HG03103 (cell line): Measurements from ENCODE around the gene HTT.
A peak's percentile ranks its signal among the peaks of the same experiment; 100 is the strongest.

ENCODE experiments used
- ATAC-seq: cut with Tn5 transposase; IDR thresholded peaks from one replicate; pipeline ENCODE4 v1.9.1; 2021; ENCODE audit warnings: low read depth; ENCODE audit not compliant: unreplicated experiment

Gene HTT

GRCh38 chr4:3285558-3286334, 211.3 kb downstream of the HTT start:
- peak; percentile 83 for ATAC-seq

GRCh38 chr4:3286335-3287175, 212.1 kb downstream of the HTT start:
- peak; percentile 4 for ATAC-seq

GRCh38 chr4:3287271-3287971, 212.9 kb downstream of the HTT start:
- no peak for ATAC-seq

GRCh38 chr4:3287972-3288570, 213.6 kb downstream of the HTT start:
- no peak for ATAC-seq

- ATAC-seq: no peak
Observed at GRCh38 chr4:3288571-3289094, 214.2 kb downstream of the HTT start.

GRCh38 chr4:3290476-3290875, 216.0 kb downstream of the HTT start:
- ATAC-seq: no peak

- no peak for ATAC-seq
Observed at GRCh38 chr4:3290889-3291321, 216.4 kb downstream of the HTT start.

GRCh38 chr4:3291411-3291968, 217.0 kb downstream of the HTT start:
- no peak for ATAC-seq

- ATAC-seq: peak; percentile 6
Observed at GRCh38 chr4:3291969-3292570, 217.6 kb downstream of the HTT start.

- ATAC-seq: peak; percentile 72
Observed at GRCh38 chr4:3292571-3293400, 218.3 kb downstream of the HTT start, which contains the start of gene RGS12. Gene RGS12 (plus strand): TSS chr4:3293021. CDS start chr4:3316171, 23,150 bp downstream.
